ENCODE results near the gene CLDN6.

DNA sequence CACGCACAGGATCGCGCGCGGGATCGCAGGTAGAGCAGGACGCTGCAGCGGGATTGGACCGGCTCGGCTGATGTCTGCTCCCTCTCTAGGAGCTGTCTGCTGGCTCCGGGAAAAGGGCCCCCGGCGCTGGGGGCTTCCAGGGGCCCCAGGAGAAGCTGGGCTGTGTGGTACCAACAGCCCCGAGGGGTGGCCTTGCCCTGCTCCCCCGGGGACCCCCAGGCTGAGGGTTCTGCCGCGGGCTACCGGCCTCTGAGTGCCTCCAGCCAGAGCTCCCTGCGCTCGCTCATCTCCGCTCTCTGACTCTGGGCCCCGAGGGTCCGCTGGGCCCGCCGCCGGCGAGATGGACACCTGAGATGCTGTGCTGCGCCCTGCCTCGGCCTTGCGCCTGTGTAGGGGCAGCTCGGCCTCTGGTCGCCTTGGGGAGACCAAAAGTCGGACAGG is 50.2 kb downstream of the CLDN6 start:
- TF ChIP-seq CTCF (IDR thresholded peaks at IDR 0.05) (no peak), POLR2A (IDR thresholded peaks at IDR 0.05) (no peak)

All from gastroesophageal sphincter (tissue), 3 donors.